ENCODE measurements around the gene AFF1.

GRCh38 chr4:86948276-86948675 lies 13.5 kb downstream of the AFF1 start:
- TF ChIP-seq CTCF (IDR thresholded peaks at IDR 0.05) (no peak), POLR2A (IDR thresholded peaks at IDR 0.05) (no peak)
